Measurements from ENCODE around the gene USH2A. TPM values are rescaled to one million over a fixed set of nuclear protein-coding genes. Genes with fewer than 3 reads are reported as not detected.
A peak's percentile ranks its signal among the peaks of the same experiment; 100 is the strongest.

The USH2A gene
- total RNA-seq, 1 donor from 2014 or later, result 2.2 TPM

DNA sequence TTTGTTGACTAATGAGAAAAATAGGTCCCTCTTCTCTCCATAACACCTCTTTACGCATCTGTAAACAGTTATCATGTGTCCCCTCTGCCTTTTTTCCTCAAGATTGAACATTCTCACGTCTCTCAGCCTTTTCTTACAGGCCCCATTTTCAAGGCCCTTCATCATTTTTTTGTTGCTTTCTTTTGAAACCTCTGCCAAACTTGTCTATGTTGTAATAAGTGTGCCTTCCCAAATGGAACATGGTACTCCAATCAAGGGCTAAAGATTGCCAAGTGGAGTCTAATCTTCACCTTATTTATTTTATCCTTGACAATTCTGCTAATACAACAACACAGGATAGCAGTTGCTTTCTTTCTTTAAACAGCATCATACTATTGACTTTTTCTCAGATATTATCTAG lies 280.3 kb downstream of the USH2A start:
- DNase-seq (ENCODE audit: low spot score), result no peak

DNA sequence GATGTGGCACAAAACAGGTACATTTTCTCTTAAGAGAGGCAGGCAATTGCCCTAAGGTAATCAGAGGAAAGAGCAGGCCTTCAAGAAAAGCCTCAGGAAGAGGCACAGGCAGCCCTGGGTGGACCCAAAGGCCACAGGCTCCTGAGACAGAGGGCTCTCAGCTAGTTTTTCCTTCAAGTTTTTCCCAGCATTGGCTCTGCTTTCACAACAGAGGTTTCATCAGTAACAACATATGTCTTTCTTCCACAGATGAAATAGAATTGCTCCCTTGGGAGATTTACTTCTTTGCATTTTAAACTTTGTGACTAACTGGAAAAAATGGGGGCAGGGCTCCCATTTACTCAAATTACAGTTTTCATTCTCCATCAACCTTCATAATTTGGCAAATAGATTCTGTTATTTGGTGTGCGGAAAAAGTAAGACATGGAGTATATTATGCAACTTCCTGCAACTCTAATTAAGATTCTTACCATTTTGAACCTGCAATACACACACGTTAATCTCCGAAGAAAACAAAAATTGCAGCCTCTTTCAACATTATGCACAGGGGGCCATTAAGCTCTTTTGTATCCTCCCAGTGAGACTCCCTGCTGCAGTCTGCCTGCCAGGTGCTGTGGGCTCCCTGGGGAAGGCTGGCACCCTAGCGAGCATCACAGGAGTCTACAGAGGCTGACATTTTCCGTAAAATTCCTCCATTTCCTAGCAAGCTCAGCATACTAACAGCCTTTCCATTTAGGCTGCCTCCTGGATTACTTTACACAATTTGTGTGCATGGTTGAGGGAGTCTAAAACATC lies 282.3 kb downstream of the USH2A start:
- DNase-seq (ENCODE audit: low spot score), result no peak

DNA sequence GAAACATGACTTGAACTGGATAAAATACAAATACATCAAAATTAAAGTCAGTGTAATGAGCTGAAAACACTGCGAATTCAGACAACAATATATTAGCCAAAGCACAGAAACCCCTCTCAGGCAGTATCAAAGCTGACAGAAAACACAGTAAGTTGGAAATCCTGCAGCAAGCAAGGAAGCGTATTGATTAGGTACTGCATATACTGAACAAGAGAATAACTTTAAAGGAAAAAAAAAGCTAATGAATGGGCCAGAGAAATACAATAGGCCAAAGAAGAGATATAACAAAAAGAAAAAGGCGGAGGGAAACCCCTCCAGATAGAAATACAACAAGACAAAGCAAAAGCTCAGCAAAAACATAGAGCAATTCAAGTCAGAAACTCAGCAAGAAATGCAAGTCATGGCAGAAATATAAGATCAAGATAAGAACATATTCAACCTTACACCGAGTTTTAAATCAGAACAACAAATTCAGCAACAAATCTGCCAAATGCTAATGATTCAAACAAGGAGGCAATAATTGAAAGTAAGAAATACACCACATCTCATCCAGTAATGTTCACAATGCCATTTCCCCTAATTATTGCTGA lies 299.0 kb downstream of the USH2A start:
- no peak for DNase-seq (ENCODE audit: low spot score)

DNA sequence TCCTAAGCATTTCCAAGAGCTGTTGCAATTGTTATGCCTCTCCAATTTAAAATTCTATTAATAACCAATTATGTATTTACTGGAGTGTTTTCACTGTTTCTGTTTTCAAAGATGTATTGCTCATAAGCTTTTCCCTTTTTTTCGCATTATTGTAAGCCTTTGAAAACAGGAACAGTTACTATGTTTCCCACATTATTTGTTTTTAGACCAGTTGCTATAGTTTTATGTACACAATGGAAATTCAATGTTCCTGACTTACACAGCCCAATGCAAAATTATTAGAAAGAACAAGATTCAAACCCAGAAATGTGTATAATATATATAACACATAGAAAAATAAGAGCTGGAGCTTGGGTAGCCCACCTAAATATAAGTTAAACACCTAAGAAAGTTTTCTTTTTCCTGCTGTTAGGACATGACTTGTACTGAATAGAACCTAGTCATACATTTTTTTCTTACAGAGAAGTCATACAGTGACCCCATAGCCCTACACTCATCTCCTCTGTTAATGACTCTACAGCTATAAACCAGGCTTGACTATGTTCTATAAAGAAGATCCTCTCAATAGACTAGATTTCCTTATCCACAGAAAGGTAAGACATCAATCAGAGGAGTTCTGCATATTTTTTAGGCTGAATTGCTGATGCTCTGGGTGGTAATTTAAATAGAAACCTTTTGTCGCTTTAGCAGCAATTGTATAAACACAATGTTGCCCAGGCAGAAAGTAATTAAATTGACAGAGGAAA lies 299.6 kb downstream of the USH2A start:
- no peak for DNase-seq (ENCODE audit: low spot score)

DNA sequence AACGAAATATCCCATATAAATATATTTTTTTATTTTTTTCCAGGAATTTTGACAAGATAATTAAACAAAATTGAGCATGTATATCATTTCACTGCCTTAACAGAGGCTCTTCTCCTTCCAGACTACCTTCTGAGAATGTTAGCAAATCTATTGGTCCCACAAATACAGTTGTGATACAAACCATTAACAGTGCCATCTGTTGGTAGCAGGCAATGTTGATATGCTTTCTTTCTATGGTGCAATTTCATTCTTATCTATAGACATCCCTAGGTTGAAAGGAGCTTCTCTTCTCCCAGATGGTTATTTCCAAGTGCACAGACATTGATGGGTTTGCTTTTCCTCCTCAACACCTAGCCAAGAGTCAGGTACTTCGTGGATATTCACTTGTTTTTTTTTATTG lies 303.6 kb downstream of the USH2A start:
- DNase-seq (ENCODE audit: low spot score), result peak; percentile 7

DNA sequence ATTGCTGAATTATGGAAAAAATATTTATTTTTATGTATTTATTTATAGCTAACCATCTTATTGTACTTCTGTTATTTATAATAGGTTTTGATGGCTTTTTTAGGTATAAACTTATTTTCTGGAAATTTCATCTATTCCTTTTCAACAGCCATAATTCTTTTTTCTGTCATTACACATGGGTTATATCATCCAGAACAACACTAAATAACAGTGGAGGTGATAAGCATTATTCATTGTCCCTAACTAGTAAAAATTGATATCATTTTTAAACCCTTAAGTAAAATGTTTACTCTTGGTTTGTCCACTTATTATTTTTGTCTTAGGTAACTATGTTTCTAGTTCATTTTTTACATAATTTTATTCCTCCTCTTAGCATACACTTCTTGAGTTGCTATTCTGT lies 309.1 kb downstream of the USH2A start:
- DNase-seq (ENCODE audit: low spot score), result no peak

DNA sequence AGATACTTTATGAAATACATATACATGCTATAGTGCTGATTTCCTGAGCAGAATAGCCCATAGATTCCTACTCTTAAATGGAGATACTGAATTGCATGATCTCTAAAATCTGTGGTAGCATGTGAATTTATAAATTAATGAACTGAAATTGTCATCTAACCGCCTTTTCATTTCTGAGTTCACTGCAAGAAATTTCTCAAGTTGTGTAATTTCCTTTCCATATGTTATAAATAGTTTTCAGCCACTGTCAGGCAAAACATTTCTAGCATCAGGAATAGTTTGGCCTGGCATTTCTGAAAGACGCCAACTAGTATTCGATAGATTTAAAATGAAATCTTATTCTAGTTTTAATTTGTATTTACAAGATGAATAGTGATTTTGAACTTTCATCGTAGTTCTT lies 310.1 kb downstream of the USH2A start:
- DNase-seq (ENCODE audit: low spot score), result peak; percentile 3

DNA sequence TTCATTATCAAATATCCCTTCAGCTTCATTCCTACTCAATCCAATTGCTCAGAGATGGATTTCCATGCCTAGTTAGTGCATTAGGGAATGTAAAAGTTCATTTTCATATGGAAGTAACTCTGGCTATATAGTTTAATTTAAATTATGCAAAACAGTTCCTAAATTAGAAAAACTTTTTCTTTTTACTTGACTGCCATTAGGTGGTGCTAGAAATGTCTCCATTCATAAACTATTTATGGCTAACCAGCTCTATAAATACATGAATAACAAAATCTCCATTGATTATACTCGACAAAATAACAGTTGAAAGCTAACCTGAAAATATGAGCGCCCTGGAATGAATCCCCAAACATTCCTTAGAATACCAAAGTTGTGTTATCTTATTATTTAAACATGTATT lies 311.4 kb downstream of the USH2A start:
- no peak for DNase-seq (ENCODE audit: low spot score)

DNA sequence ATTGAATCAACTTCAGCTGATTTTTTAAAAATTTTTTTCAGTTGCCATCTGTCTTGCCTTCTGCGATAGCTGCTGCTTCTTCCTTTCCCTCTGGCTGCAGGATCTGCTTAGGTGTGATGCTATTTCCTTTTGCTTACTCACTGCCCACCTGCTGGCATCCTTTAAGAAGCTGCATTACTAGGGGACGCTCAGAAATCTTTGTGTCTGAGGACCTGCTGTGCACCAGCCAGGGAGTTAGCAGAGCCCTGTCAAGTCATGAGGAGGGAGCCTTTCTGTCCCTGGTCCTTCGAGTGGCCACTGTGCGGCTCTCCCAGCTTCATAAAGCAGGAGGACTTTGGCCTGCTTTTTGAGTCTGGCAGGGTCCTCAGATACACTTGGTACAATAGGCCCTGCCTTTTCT lies 327.8 kb downstream of the USH2A start:
- DNase-seq (ENCODE audit: low spot score), result no peak

DNA sequence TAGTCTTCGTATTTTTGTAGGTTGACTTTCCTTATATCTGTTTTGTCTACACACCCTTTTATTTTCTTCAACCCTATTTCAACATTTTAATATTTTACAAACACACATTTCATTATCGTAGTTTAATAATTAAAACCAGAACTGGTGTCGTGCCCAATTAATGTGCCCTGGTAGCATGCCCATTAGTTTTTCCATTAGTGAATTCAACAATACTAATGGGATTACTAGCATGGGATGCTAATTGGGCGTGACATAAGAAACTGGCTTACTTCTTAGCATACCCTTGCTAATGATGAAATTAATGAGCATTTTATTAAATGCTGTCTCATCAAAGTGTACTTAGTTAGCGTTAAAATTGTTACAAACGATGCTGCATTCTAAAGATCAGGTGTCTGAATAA lies 332.7 kb downstream of the USH2A start:
- DNase-seq (ENCODE audit: low spot score), result no peak

DNA sequence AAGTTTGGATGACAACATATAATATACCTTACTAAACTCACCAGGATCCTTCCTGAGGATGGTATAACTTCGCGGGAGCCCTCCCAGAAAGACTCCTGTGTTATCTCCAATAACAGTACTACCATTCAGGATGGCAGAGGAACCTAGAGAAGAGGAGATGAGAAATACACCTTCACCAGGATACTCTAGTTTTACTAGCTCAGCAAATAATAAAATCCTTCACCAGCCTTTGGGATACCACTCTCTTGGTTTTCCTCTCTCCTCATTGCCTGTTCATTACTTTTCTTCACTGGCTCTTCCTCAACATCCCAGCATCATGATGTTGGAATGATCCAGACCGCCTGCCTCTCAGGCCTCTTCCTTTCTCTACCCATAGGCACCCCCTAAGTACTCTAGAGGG lies 336.6 kb downstream of the USH2A start:
- no peak for DNase-seq (ENCODE audit: low spot score)

DNA sequence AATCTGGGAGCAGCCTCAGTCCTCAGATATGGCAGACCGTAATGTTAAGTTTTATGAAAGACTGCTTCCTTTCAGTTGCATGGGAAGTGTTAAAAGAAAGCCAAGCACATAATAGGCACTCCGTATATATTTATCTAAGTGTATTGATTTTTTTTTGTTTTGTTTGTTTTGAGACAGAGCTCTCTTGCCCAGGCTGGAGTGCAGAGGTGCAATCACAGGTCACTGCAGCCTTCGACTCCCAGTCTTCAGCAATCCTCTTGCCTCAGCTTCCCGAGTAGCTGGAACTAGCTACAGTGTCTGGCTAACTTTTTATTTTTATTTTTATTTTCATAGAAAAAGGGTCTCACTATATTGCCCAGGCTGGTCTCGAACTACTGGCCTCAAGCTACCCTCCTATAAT lies 341.8 kb downstream of the USH2A start:
- DNase-seq (ENCODE audit: low spot score), result no peak

DNA sequence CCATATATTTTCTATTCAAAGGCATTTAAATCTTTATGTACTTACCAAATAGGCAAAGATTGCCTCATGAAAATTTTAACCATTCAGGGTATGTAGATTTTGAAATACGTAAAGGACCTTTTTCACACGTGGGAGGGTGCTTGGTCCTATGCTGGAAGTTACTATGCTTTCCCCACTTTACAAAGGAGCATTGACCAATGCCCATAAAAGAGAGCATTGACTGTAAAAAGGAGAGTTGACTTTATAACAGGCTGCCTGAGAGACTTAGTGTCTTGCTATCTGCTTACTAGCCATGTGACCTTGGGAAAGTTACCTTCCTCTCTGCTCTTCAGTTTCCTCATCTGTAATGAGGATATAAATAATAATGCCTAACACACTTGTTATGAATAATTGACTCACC lies 346.5 kb downstream of the USH2A start:
- DNase-seq (ENCODE audit: low spot score), result no peak

DNA sequence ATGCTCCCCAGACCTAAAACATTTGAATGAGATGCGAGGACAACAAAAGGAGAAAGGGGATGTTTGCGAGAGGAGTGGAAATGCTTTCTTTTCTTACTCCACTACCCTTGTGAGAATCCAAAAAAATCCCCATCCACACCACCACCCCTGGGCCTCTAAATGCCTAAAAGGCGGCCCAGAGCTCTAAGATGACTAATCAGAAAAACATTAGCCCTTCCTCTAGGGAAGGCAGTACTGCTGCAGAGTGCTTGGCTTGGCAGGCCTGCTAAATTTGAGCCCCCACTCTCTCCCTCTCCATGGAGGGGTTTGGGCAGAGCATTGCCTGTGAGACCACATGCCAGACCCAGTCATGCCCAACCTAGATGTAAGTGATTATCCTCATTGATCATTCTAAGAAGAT lies 347.9 kb downstream of the USH2A start:
- DNase-seq (ENCODE audit: low spot score), result no peak

DNA sequence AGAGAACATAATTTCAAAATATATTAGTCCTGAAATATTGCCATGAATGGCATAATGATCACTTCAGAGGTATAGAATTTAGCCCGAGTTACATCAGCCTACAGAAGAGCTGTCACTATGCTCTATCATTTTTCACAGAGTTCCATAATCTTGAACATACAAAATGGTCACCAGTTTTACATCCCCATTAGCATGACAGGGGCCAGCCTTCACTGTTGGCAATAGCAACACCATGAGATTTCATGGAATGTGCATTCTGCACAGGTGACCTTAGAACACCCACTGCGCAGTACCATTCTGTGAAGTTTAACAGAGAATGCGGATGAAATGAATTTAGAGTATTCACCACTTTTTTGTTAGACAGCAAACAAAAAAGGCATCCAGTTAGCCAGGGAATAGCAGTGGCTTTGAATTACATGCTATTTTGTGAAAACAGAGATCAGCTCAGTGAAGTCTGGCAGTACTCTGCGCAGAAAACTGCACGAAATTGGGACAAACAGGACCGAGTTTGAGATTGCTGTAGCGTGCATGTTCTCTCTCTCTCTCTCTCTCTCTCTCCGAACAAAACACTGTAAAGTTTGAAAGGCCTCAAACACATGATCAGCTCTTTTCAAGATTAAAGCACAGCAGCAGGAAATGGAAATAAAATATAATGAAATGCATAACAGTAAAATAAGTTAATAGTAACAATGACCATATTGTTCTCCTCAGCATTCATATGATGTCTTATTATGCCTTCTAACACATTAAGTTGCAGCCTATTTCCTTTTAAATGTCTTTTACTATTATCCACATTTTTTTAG lies 349.3 kb downstream of the USH2A start:
- DNase-seq (ENCODE audit: low spot score), result no peak

DNA sequence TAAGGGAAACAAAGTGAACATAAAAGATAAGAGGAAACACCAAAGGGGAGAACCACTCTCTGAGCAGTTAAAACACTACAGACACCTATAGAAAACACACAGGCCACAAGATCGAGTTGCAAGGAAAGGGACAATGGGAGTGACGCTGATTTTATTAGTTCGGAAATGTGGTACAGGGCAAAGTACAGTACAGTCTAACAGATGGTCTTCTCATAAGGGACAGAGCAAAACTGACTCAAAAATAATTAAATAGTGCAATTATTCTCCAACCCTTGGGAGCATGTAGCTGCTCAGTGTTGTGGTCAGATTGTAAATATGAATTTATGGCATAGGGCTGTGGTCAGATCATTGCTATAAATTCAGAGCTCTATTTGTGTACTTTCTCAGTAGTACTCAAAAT lies 352.0 kb downstream of the USH2A start:
- DNase-seq (ENCODE audit: low spot score), result no peak

DNA sequence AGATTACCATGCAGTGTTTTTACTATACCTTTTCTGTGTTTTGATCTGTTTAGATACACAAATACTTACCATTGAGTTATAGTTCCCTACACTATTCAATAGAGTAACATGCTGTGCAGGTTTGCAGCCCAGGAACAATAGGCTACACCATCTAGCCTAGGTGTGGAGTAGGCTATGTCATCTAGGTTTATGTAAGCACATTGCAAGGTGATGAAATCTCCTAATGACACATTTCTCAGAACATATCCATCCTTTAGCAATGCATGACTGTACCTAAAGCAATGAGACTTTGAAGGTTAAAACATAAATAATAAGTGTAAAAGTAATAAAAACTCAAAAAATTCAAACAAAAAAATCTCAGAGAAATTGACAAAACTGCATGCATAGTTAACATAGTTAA lies 358.6 kb downstream of the USH2A start:
- no peak for DNase-seq (ENCODE audit: low spot score)

DNA sequence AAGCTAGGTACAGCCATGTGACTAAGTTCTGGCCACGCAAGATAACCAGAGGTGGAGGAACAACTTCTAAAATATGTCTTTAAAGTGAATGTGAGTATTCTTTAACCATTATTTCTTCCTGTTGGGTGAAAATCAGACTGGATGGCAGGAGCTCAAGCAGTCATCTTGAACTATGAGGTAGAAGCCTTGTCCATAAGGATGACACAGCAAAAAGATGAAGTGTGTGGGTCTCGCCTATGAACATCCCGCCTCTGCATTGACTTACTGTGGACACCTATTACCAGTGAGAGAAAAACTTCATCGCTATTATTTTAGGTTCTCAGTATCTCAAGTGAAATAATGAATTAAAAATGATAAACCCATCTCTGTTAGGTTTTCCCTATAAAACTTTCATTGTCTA lies 365.3 kb downstream of the USH2A start:
- DNase-seq (ENCODE audit: low spot score), result no peak

DNA sequence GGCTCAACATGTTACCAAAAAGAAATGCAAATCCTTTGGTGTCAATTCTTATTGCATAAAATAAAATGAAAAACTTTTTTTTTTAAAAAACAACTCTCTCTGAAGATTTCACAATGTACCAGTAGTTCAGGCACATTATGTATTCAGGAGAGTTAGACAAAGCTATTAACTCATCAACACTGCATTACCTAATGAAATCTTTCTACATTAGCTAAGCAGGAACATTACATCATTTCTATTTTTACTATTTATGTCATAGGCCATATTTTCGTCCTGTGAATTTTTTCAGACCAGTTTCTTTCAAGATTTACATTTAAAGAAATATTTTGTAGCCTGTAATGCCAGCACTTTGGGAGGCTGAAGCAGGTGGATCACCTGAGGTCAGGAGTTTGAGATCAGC lies 366.2 kb downstream of the USH2A start:
- DNase-seq (ENCODE audit: low spot score), result no peak

DNA sequence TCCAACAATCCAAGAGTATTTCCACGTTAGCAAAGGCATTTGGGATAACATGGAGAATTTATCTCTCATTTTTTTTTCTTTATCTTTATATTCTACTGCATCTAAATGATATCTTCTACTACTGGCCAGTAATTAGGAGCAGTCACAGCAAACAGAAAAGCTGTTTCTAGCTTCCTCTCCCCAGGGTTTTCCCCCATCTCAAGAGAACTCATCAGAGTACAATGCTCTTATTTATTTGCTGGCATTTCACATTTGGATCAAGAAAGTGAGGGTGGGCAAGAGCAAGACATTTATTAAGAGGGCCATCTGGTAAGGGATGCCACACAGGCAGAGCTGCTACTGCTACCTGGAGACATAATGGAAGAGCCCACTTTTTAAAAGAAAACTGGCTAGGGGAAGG lies 368.2 kb downstream of the USH2A start:
- no peak for DNase-seq (ENCODE audit: low spot score)

DNA sequence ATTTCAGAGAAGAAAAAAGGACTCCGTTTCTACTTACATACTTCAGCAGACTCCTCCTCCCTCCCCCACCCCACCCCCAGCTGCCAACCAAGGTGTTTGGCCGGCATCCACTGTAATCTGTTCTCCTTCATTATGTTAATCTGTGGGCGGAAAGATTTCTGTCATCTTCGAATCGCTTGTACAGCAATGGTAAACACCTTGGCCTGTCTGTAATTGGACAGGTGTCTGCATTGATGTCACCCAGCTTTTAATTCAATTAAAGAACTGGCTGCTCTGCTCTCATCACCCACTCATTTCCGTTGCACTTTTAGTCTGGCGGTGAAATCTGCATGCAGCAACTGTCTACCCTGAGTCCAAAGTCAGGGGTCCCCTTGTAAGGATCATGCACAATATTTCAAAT lies 368.6 kb downstream of the USH2A start:
- DNase-seq (ENCODE audit: low spot score), result no peak

DNA sequence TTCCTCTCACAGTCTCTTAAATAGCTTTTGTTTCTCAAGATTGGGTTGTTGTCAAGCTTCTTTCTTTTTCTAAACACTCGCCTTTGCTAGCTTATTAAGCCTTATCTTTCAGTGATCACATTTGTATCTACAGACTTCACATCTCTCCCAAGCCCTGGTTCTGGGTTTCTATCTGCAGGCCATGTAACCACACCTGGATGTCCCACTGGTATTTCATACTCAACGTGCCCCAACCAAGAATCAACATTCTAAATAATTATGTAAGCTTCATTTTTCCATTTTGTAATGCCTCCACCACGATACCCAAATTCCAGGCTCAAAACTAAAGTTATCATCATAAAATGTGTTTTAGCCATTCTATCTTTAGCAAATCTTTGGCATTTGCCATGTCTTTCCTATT lies 372.2 kb downstream of the USH2A start:
- DNase-seq (ENCODE audit: low spot score), result no peak

Data from umbilical cord (tissue), 2 donors.